ENCODE results near the gene ABCC3.
"Not testable (repeated sequence)": the region's sequence is repeated elsewhere in the genome, so short reads cannot be mapped to it uniquely, and the experiment has no call there.

The ABCC3 gene

DNA sequence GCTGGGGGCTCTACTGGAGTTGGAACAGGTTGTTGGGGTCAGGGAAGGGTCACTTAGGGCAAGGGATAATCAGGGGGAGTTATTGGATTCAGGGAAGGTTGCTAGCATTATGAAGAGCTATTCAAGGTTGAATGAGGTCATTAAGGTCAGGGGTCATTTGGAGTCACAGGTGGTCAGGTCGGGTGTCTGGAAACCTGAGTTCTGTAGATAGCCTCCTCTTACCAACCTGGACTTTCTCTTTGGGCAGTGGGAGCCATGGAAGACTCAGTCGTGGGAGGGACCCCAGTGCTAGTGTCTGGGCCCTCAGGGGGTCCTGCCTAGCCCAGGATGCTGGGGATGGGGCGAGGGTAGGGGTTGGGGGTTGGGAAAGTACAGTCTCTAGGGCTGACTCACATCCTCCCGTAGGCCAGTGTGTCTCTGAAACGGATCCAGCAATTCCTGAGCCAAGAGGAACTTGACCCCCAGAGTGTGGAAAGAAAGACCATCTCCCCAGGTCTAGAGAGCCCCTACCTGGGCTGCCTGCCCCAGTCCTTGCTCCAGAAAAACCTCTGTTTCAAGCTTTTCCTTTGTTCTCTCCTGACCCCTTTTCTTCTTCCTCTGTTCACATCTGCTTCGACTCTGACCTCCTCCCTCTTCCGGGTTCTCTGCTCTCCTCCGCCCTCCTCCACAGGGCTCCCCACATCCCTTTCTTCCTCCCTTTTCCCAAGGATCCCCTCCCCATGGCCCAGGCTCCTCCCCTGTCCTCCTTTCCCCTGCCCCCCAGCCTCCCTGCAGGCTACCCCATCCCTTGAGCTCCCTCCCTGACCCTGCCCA, 33.5 kb downstream of the ABCC3 start:
- ATAC-seq = no peak

DNA sequence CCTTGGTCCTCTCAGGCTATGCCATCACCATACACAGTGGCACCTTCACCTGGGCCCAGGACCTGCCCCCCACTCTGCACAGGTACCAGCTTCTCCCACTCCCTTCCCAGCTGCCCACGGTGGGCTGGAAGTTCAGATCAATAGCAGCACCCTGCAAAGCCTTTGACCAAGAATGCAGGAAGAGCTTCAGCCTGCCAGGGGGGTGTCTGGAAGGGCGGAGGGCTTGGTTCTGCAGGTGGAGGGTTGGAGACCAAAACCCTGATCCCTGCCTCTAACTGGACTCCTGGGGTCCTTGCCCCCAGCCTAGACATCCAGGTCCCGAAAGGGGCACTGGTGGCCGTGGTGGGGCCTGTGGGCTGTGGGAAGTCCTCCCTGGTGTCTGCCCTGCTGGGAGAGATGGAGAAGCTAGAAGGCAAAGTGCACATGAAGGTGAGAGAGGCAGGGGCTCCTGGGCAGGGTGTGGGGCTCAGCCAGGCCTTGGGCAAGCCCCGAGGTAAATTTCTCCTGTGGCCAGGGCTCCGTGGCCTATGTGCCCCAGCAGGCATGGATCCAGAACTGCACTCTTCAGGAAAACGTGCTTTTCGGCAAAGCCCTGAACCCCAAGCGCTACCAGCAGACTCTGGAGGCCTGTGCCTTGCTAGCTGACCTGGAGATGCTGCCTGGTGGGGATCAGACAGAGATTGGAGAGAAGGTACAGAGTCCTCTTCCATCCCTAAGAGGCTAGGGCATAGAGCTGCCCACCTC, 34.3 kb downstream of the ABCC3 start:
- no peak for ATAC-seq

DNA sequence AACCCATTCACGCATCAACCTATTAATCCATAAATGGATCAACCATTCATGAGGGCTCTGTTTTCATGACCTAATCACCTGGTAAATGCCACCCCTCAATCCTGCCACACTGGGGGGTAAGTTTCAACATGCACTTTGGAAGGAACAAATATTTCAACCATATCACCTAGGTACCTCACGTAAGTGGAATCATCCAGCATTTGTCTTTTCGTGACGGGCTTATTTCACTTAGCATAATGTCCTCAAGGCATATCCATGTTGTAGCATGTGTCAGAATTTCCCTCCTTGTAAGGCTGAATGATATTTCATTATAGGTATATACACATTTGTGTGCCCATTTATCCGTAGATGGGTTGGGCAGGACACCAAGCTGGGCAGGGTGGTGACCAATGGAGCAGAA, 37.4 kb downstream of the ABCC3 start:
- no peak for ATAC-seq

DNA sequence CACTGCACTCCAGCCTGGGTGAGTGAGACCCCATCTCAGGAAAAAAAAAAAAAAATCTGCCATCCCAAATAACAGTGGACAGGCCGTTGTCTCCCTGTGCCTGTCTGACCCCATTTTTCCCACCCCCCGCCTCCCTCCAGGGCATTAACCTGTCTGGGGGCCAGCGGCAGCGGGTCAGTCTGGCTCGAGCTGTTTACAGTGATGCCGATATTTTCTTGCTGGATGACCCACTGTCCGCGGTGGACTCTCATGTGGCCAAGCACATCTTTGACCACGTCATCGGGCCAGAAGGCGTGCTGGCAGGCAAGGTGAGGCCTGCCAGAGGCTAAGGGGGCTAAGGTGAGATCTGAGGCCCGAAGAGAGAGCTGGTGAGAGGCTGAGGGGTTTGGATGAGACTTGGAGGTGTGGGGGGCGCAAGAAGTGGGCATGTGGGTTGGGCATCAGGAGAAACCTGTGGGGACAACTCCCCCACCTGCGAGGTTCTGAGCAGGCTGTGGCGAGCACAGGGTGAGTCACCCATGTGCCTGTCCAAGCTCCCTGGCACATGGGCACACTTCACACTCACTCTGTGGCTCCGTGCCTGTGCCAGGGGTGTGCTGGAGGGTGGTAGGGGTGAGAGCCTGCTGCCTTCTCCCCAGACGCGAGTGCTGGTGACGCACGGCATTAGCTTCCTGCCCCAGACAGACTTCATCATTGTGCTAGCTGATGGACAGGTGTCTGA, 38.3 kb downstream of the ABCC3 start:
- ATAC-seq = no peak

DNA sequence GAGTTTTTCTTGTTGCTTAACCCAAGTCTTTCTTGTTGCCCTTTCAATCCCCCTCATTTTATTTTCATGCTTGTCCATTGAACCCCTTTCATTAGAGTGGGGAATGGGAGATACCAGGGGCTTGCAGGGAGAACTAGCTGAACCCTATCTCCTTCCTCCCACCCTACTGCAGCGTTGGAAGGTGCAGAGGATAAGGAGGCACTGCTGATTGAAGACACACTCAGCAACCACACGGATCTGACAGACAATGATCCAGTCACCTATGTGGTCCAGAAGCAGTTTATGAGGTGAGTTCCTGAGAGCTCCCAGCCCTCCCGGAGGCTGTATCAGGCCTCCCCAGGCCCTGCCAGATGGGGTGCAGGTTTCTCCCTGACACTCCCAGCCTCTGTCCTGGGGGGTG, 40.5 kb downstream of the ABCC3 start:
- ATAC-seq = no peak

DNA sequence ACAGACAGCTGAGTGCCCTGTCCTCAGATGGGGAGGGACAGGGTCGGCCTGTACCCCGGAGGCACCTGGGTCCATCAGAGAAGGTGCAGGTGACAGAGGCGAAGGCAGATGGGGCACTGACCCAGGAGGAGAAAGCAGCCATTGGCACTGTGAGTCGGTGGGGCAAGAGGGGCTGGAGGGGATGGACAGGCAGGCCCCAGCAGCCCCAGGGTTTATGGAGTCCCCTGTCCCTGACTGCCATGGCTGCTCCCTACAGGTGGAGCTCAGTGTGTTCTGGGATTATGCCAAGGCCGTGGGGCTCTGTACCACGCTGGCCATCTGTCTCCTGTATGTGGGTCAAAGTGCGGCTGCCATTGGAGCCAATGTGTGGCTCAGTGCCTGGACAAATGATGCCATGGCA, 40.9 kb downstream of the ABCC3 start:
- no peak for ATAC-seq

DNA sequence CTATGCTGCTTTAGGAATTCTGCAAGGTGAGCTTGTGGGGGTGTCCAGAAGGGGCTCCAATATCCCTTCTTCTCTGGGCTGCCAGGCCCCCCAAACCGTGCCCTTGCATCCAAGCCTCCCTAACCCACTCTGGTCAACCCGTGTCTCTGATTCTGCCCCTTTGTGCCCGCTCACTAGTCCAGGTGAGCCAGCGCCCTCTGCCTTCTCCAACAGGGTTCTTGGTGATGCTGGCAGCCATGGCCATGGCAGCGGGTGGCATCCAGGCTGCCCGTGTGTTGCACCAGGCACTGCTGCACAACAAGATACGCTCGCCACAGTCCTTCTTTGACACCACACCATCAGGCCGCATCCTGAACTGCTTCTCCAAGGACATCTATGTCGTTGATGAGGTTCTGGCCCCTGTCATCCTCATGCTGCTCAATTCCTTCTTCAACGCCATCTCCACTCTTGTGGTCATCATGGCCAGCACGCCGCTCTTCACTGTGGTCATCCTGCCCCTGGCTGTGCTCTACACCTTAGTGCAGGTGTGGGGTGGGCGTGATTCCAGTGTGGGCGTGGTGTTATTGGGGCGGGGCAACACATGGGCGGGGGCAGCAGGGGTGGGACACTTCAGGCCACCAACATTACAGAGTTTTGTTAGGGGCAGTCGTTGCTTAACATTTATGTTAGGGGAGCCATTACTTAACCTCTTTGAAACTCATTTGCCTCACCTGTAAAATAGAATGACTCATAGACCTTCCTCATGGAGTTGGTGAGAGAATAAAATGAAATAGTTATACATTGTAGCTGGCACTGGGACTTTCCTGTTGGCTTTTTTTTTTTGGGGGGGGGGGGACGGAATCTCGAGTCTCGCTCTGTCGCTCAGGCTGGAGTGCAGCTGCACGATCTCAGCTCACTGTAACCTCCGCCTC, 41.6 kb downstream of the ABCC3 start:
- no peak for ATAC-seq

DNA sequence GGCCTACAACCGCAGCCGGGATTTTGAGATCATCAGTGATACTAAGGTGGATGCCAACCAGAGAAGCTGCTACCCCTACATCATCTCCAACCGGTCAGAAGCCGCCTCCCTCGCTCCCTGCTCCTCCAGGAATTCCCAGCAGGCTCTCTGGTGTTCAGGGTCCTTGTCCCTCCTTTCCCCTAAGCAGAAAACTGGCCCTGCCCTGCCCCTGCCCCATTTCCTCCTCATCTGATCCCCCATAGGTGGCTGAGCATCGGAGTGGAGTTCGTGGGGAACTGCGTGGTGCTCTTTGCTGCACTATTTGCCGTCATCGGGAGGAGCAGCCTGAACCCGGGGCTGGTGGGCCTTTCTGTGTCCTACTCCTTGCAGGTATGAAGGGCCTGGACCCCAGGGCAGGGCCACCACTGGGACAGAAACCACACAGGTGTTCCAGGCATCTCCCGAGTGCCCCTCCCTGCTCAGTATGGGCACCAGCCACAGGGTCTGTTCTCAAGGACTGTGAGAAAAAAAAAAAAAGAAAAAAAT, 43.2 kb downstream of the ABCC3 start:
- no peak for ATAC-seq

DNA sequence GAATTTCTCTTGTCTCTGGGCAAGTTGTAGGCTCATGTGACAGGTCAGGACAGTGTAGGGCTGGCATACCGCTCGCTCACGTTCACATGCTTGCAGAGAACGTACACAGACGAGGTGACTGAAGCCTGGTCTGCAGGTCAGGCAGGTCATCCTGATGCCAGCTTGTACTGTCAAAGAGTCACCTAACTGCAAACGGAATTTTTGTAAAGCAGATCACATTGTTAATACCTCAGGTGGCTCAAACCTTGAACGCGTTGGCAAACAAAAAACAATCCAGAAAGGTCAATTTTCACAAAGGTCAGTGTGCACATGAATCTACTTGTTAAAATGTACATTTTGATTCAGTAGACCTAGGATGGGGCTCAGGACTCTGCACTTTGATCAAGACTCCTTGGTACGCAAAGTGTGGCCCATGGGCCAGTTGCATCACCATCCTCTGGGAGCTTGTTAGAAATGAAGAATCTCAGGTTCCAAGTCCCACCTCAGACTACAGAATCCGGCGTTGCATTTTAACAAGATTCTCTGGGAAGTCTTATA, 44.4 kb downstream of the ABCC3 start:
- ATAC-seq = no peak

DNA sequence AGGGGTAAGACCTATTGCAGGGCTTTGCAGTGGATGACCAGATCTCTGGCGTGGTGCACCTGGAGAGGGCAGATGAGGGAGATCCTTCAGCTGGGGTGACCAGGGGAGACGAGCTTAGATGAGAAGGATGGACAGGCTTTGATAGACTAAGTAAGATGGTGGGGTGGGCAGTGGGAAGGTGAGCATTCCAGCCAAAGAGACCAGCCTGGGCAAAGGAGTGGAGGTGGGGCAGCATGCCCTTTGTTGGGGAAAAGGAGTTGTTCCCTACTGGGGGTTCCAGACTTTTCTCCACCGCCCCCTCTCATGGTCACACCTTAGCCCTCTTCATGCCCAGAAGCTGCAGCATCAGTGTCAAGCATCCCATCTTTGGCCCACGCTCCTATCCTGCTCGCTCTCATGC, 45.4 kb downstream of the ABCC3 start:
- no peak for ATAC-seq

DNA sequence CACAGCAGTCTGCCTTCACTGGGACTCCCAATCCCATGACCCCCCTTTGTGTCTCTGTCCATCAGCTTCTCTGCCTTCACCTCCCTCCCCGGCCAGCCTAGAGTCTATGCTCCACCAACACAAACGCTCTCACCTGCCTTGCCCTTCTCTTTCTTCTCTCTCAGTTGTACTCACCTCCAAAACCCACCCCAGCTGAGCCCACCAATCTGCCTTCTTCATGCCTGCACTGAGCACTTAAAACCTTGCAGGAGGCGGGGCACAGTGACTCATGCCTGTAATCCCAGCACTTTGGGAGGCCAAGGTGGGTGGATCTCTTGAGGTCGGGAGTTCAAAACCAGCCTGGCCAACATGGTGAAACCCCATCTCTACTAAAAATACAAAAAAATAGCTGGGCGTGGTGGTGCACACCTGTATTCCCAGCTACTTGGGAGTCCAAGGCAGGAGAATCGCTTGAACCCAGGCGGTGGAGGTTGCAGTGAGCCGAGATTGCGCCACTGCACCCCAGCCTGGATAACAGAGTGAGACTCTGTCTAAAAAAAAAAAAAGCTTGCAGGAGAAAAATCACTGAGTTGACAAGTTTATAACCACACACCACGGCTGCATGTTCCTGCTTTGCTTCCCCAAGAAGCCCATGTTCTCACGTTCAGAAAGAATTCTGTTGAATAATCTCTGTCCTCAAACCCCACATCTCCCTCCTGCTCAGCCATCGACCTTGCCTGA, 46.0 kb downstream of the ABCC3 start:
- not testable (repeated sequence) for ATAC-seq

DNA sequence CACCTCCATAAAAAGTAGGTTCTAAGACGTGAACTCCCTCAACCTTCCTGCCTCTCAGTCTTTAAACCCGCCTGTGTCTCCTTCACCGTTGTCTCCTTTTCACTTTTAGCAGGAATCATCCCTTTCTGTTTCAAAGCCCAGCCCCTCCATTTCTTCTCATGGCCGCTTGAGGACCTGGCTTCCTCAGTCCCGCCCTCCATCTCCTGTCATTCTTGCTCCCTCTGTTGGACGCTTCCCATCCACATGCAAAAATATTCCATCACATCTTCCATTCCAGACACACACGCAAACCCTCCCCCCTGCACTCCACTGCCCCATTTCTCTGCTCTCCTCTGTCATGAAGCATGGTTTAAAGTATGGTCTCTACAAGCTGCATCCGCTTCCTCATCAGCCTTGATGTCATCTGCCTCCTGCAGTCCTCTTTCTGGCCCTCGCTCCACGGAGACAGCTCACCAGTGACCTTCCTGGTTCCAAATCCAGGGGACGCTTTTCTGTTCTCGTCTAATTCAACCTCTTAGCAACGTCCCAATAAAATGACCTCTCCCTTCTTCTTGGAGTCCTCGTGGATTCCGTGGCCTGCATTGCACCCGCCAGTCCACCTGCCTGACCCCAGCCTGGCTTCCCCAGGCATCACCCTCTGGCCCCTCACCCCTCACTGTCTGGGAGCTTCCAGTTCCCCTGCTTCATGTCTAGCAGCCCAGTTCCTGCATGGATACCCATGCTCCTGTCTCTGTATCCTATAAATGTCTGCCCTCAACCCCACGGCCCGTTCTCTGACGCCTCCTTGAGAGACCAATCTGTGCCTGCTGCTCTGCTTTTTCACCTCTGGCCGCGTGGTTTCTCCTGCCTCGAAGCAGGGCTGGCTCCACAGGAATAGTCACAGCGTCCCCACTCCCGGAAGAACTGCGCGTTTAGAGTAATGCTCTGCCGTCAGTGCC, 46.9 kb downstream of the ABCC3 start:
- ATAC-seq = no peak

DNA sequence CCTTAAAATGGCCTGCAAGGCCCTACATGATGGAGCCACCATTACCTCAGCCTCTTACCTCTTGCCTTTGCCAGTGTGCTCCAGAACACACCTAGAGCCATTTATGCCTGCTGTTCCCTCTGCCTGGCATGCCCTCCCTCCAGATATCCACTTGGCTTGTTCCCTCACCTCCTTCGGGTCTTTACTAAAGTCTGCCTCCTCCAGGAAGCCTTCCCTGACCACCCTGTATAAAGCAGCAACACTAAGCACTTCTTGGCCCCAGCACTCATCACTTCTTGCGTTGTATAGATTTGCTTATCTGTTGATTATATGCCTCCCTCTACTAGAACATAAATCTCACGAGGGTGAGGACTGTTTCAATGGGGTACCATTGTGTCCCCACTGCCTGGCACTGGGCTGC, 47.8 kb downstream of the ABCC3 start:
- no peak for ATAC-seq

DNA sequence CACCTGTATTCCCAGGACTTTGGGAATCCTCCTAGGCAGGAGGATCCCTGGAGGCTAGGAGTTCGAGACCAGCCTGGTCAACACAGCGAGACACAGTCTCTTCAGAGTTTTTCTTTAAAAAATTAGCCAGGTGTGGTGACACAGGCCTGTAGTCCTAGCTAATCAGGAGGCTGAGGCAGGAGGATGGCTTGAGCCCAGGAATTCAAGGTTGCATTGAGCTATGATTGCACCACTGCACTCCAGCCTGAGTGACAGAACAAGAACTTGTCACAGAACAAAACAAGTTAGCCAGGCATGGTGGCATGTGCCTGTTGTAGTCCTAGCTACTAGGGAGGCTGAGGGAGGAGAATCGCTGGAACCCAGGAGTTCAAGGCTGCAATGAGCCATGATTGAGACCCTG, 48.3 kb downstream of the ABCC3 start:
- no peak for ATAC-seq

DNA sequence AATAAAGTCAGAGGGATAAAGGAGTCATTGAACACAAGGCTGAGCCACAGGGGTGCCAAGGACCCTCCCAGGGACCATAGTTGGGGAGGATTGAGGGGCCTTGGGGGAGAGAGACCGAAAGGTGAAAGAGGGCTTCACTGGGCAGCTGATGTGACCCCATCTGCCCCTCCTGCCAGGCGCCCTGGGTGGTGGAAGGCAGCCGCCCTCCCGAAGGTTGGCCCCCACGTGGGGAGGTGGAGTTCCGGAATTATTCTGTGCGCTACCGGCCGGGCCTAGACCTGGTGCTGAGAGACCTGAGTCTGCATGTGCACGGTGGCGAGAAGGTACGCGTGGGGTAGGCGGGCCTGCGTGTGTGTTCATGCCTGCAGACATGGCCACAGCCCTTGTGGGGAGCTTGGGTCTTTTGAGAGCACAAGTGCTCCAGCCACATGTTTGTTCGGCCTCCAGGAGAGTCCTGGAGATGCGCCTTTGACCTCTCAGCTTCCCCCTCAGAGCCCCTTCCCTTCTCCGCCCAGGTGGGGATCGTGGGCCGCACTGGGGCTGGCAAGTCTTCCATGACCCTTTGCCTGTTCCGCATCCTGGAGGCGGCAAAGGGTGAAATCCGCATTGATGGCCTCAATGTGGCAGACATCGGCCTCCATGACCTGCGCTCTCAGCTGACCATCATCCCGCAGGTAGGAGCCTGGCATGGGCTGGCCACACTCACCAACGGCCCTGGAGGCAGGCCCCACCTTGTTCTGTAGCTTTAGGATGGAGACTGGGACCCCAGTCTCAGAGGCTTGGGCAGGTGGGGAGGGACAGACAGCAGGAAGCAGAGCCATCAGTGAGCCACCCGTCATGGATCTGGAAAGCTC, 49.0 kb downstream of the ABCC3 start:
- no peak for ATAC-seq

DNA sequence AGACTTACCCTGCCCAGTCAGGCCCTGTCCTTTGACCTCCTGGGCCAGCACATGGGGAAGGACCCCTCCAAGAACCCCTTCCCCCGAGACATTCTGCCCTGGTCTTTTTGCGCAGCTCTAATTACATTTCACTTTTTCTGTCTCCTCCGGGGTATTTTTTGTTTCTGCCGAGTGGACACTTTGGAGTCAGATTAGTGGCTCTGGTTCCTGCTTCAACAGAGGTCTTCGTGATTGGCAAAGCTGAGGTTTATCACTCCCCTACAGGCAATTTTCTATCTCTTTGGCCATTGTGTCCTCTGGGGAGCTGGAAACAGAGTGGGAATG, 49.6 kb downstream of the ABCC3 start:
- ATAC-seq = no peak

DNA sequence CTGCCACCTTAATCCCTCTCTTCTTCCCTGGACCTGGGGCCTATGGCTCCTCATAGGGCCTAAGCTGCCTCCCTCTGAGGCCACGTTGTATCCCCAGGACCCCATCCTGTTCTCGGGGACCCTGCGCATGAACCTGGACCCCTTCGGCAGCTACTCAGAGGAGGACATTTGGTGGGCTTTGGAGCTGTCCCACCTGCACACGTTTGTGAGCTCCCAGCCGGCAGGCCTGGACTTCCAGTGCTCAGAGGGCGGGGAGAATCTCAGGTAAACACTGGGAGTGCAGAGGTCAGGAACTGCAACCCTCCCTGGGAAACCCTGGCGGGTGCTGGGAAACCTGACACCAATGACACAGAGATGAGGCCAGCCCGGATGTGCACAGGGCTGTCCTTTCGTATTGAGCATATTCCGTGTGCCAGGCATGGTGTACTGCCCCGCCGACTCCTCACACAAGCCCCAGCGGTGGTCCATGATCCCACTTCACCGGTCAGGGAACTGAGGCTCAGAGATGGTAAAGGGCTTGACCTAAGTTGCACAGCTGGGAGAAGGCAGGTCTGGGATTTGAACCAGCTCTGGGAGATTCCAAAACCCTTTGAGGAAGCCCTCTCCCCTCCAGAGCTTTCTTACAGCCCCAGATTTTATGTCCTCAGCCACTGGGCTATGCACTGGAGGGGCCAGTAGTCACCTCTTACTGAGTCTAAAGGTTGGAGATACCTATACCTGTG, 50.1 kb downstream of the ABCC3 start:
- no peak for ATAC-seq

DNA sequence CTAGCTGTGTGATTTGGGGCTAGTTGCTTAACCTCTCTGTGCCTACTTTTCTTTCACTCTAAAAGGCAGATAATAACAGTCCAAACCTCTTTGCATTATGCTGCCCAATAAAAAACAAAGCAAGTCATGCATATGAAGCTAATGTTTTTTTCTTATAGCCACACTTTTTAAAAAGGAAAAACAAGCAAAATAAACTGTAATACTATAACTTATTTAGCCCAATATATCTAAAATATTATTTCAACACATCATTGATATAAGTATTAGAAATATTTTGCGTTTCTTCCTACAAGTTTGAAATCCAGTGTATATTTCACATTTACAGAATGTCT, 50.6 kb downstream of the ABCC3 start:
- ATAC-seq = no peak

Measured in activated CD4-positive, CD25-positive, alpha-beta regulatory T cell treated with anti-CD3 and anti-CD28 coated beads, Interleukin-2, amount 50 U/mL, for 24 hours (primary cell).